GM18511 (cell line): ENCODE data around the gene FNIP1.
"Not testable (repeated sequence)": the region's sequence is repeated elsewhere in the genome, so short reads cannot be mapped to it uniquely, and the experiment has no call there.

Experiments
- ATAC-seq: cut with Tn5 transposase; IDR thresholded peaks from one replicate; pipeline ENCODE4 v1.9.1; 2021; ENCODE audit warnings: mild to moderate bottlenecking, moderate library complexity; ENCODE audit not compliant: unreplicated experiment

FNIP1 gene

GRCh38 chr5:131754363-131754762 is 42.5 kb downstream of the FNIP1 start:
- no peak for ATAC-seq

- no peak for ATAC-seq
These were observed 45.3 kb downstream of the FNIP1 start for GRCh38 chr5:131751506-131751905.

GRCh38 chr5:131749723-131750470 is 46.9 kb downstream of the FNIP1 start:
- no peak for ATAC-seq

GRCh38 chr5:131749138-131749537 is 47.7 kb downstream of the FNIP1 start:
- ATAC-seq = no peak

- ATAC-seq = peak; percentile 88
These were observed 49.4 kb downstream of the FNIP1 start for GRCh38 chr5:131747180-131748105.

GRCh38 chr5:131746423-131746822 is 50.4 kb downstream of the FNIP1 start:
- ATAC-seq = no peak

- ATAC-seq = no peak
These were observed 51.1 kb downstream of the FNIP1 start for GRCh38 chr5:131745703-131746102.

GRCh38 chr5:131745155-131745554 is 51.7 kb downstream of the FNIP1 start:
- no peak for ATAC-seq

- no peak for ATAC-seq
These were observed 56.3 kb downstream of the FNIP1 start for GRCh38 chr5:131740477-131740876.

- no peak for ATAC-seq
These were observed 61.4 kb downstream of the FNIP1 start for GRCh38 chr5:131735393-131735792.

GRCh38 chr5:131734939-131735338 is 61.9 kb downstream of the FNIP1 start:
- not testable (repeated sequence) for ATAC-seq

- ATAC-seq = not testable (repeated sequence)
These were observed 67.5 kb downstream of the FNIP1 start for GRCh38 chr5:131729292-131729691.

GRCh38 chr5:131724089-131724488 is 72.7 kb downstream of the FNIP1 start:
- ATAC-seq = not testable (repeated sequence)

- no peak for ATAC-seq
These were observed 76.1 kb downstream of the FNIP1 start for GRCh38 chr5:131720714-131721113.

- ATAC-seq = no peak
These were observed 77.3 kb downstream of the FNIP1 start for GRCh38 chr5:131719564-131719963.

GRCh38 chr5:131718487-131719014 is 78.3 kb downstream of the FNIP1 start:
- no peak for ATAC-seq

- ATAC-seq = not testable (repeated sequence)
These were observed 79.7 kb downstream of the FNIP1 start for GRCh38 chr5:131717164-131717563.

GRCh38 chr5:131716650-131717049 is 80.2 kb downstream of the FNIP1 start:
- no peak for ATAC-seq

- ATAC-seq = no peak
These were observed 86.4 kb downstream of the FNIP1 start for GRCh38 chr5:131710391-131710790.

- no peak for ATAC-seq
These were observed 87.8 kb downstream of the FNIP1 start for GRCh38 chr5:131709043-131709442.

- no peak for ATAC-seq
These were observed 90.5 kb downstream of the FNIP1 start for GRCh38 chr5:131706281-131706680.

- ATAC-seq = no peak
These were observed 101.9 kb downstream of the FNIP1 start for GRCh38 chr5:131694926-131695325.
